GM12891 (cell line): ENCODE data around the gene NPC1L1.

ENCODE experiments used
- POLR2A ChIP-seq: IDR thresholded peaks from 2 replicates; pipeline ENCODE4 v1.6.1; 2011; ENCODE audit warnings: low read depth, low read length, control low read depth
- TAF1 ChIP-seq: IDR thresholded peaks from 2 replicates; pipeline ENCODE4 v1.6.1; 2011; ENCODE audit warnings: low read depth, low read length, control low read depth

DNA sequence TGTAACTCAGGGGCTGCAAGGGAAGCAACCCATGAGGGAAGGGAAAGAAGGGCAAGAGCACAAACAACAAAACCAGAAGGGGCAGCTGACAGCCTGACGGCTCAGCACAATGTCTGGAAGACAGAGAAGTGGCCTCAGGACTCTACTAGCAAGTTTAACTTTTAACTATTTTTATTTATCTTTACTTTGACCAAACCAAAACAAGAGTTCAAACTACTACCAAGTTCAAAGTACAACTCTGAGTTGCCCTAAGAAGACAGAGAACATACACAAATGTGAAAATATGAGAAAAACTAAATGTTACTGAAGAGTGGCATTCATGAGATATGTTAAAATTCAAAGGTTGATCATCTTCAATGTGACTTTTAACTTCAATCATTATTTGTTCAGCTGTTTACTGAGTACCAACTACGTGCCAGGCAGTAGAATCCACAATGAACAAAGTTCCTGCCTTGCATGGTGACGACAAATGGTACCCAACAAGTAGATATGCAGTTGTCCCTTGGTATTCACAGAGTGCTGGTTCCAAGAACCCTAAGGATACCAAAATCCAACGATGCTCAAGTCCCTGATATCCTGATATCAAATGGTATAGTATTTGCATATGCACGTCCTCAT is 70.4 kb downstream of the NPC1L1 start:
- TF ChIP-seq TAF1 (no peak), POLR2A (no peak)
